ENCODE data around the gene KLHDC8A.
A peak's percentile ranks its signal among the peaks of the same experiment; 100 is the strongest.
"Not testable (repeated sequence)": the region's sequence is repeated elsewhere in the genome, so short reads cannot be mapped to it uniquely, and the experiment has no call there.

The KLHDC8A gene

GRCh38 chr1:205370780-205371179 is 14.1 kb upstream of the KLHDC8A start:
- no peak for DNase-seq

- DNase-seq = peak; percentile 13
Observed at GRCh38 chr1:205369701-205370123, 13.0 kb upstream of the KLHDC8A start.

GRCh38 chr1:205368478-205368877 is 11.8 kb upstream of the KLHDC8A start:
- no peak for DNase-seq

GRCh38 chr1:205365945-205366463 is 9.3 kb upstream of the KLHDC8A start:
- no peak for DNase-seq

- DNase-seq = not testable (repeated sequence)
Observed at GRCh38 chr1:205365086-205365485, 8.4 kb upstream of the KLHDC8A start.

GRCh38 chr1:205360891-205361290 is 4.2 kb upstream of the KLHDC8A start:
- DNase-seq = no peak

GRCh38 chr1:205359771-205360565 is 3.2 kb upstream of the KLHDC8A start:
- no peak for DNase-seq

- DNase-seq = no peak
Observed at GRCh38 chr1:205358579-205358978, 1.9 kb upstream of the KLHDC8A start.

GRCh38 chr1:205357567-205357966 is 845 bp upstream of the KLHDC8A start:
- no peak for DNase-seq

- DNase-seq = no peak
Observed at GRCh38 chr1:205355075-205355453, 1.7 kb downstream of the KLHDC8A start.

GRCh38 chr1:205354259-205355074 is 2.3 kb downstream of the KLHDC8A start:
- peak; percentile 61 for DNase-seq

GRCh38 chr1:205353612-205354011 is 3.1 kb downstream of the KLHDC8A start:
- DNase-seq = no peak

GRCh38 chr1:205353191-205353590 is 3.5 kb downstream of the KLHDC8A start:
- DNase-seq = no peak

- DNase-seq = no peak
Observed at GRCh38 chr1:205351984-205352713, 4.6 kb downstream of the KLHDC8A start.

- no peak for DNase-seq
Observed at GRCh38 chr1:205350691-205351141, 6.0 kb downstream of the KLHDC8A start.

- DNase-seq = no peak
Observed at GRCh38 chr1:205350124-205350523, 6.6 kb downstream of the KLHDC8A start.

GRCh38 chr1:205348554-205349487 is 7.9 kb downstream of the KLHDC8A start:
- DNase-seq = no peak

- no peak for DNase-seq
Observed at GRCh38 chr1:205346956-205347574, 9.7 kb downstream of the KLHDC8A start.

GRCh38 chr1:205345761-205346160 is 11.0 kb downstream of the KLHDC8A start:
- no peak for DNase-seq

GRCh38 chr1:205344066-205344928 is 12.4 kb downstream of the KLHDC8A start:
- DNase-seq = peak; percentile 65

Data from activated CD8-positive, alpha-beta memory T cell treated with anti-CD3 and anti-CD28 coated beads, Interleukin-2, amount 50 U/mL, for 48 hours (primary cell).